ENCODE measurements around the gene NCKAP5.

NCKAP5 gene

GRCh38 chr2:132760405-132760804 lies 807.9 kb downstream of the NCKAP5 start:
- no peak overlapping the region for H3K4me3 ChIP-seq (ENCODE audit: low read depth, low read length)
- no peak for TF ChIP-seq CTCF (IDR thresholded peaks at IDR 0.05; ENCODE audit: low read depth, low read length)

DNA sequence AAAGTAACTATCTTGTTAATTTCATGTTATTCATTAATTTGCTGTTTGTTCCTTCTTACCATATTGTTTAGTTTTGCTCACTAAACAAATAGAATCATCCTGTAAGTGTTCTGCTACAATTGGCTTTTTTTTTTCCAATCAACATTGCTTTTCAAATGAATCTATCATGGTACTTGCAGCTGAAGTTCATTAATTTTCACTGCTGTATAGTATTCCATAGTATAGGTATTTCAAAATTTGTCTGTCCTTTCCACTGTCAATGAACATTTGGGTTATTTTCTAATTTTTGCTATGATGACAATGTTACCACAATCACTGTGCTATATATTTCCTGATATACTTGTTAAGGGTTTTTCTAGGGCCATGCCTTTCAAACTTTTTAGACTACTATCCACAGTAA lies 809.3 kb downstream of the NCKAP5 start:
- H3K4me3 ChIP-seq (ENCODE audit: low read depth, low read length): no peak overlapping the region
- TF ChIP-seq CTCF (IDR thresholded peaks at IDR 0.05; ENCODE audit: low read depth, low read length): no peak

DNA sequence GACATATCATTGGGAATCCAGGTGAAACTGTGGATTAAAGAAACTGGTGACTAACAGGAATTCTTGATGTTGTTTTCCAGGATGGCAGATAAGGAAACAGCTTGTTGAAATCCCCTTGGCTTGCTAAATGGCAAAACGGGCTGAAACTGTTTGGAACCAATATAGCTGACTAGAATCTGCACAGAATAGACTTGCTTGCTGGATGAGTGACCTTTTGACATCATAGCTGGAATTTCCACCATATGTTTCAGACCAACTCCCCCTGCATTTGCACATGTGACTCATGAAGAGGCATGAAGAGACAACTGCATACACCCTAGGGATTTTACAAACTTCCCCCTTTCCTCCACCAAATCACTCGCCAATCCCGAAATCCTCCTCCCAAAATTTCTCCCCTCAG lies 810.6 kb downstream of the NCKAP5 start:
- H3K4me3 ChIP-seq (ENCODE audit: low read depth, low read length): no peak overlapping the region
- no peak for TF ChIP-seq CTCF (IDR thresholded peaks at IDR 0.05; ENCODE audit: low read depth, low read length)

DNA sequence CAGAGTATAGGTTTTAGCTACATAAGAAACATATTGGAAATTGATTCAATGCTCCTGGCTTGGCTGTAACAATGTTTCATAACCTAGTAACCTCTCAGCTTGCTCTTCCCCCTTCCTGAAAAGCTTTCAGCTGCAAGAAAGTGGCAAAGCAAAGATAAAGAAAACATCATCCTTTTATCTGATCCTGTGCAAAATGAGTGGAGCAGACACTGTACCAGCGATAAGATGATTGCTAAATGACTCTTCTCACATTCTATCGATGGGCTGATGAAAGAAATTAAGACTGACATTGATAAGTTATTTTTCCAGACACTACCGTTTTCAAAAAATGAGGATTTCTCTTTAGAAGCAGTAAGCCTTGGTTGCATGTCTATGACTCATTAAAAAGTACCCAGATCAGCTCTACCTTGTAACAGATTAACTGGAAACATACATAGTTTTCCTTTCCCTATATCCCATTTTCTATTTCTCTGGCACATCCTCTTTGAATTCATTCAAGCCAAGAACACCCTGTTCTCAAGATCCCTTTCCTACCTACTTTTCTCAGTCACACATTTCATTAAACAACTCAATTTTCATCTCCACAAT lies 811.2 kb downstream of the NCKAP5 start:
- H3K4me3 ChIP-seq (ENCODE audit: low read depth, low read length): no peak overlapping the region
- TF ChIP-seq CTCF (IDR thresholded peaks at IDR 0.05; ENCODE audit: low read depth, low read length): no peak

DNA sequence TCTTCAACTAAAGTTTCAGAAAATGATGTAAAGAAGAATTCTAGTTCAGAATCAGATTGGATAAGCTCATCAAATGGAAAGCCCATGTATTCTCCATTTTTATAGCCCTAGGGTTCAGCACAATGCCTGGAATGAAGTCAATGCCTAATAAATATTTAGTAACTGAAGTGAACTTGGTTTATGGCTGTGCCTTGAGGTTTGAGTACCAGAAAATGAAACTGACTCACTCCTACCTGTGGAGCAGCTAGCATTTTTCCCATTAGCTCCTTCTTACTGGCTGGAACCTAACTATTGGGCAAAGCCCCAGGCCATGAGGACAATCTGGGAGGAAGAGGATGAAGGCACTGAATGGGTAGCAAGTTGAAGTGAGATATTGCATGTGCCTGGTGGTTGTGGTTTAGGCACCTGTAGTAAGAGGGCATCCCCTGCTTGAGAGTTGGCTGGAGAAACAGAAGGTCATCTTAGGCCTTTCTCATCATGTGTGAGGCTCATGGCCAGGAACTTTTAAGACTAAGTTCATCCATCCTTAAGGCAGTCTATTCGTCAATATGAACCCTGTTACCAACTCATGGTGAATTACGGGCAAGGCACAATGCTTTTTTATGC lies 813.3 kb downstream of the NCKAP5 start:
- no peak overlapping the region for H3K4me3 ChIP-seq (ENCODE audit: low read depth, low read length)
- TF ChIP-seq CTCF (IDR thresholded peaks at IDR 0.05; ENCODE audit: low read depth, low read length): no peak

DNA sequence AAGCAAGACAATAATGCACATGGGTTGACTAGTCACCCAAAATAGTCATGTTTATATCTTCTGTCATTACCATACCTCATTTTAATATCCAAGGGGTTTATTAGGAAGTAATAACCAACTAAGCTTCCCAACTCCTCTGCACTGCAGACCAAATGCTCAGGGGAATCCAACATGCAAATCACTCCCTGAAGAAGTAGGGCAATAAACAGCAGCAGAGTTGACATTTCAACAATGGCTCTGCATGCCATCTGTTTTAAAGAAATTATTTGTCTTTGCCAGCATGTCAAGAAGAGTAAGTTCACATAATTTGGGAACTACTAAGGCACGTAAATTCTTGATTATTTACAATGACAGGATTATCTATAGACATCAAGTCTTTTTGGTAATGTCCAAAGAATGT lies 813.9 kb downstream of the NCKAP5 start:
- H3K4me3 ChIP-seq (ENCODE audit: low read depth, low read length): no peak overlapping the region
- no peak for TF ChIP-seq CTCF (IDR thresholded peaks at IDR 0.05; ENCODE audit: low read depth, low read length)

DNA sequence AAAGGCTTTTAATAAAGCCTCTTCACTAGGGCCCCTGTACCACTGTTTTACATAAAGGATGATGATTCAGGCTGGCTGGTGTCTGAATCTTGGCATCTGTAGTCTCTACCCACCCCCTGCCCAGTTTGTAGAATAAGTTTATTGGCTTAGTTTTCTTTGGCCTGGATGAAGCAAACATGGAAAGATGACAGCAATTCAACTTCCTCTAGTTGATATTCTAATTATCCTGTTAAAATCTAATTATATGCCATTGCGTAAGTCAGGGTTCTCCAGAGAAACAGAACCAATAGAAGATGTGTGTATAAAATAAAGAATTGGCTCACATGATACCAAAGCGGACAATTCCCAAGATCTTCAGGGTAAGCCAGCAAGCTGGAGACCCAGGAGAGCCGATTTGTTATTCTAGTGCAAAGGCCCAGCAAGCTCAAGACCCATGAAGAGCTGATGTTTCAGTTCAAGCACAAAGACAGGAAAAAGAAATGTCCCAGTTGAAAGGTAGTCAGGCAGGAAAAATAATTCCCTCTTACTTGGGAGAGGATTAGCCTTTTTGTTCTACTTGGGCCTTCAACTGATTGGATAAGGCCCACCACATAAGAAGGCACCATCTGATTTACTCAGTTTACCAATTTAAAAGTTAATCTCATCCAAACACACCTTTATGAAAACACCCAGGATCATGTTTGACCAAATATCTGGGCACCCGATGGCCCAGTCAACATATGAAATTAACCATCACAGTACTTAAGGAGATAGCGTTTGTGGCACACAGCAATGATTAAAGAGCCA lies 815.6 kb downstream of the NCKAP5 start:
- TF ChIP-seq CTCF (IDR thresholded peaks at IDR 0.05; ENCODE audit: low read depth, low read length): no peak
- no peak overlapping the region for H3K4me3 ChIP-seq (ENCODE audit: low read depth, low read length)
